K562 (cell line): ENCODE results near the gene CYSRT1. TPM values are rescaled to one million over a fixed set of nuclear protein-coding genes. Genes with fewer than 3 reads are reported as not detected.

Experiments
- ATF1 ChIP-seq, 2 experiments: fragments of 450-650 bp in 1 of 2; IDR thresholded peaks; 2 replicates each; pipeline ENCODE4 v1.6.1; 2016; ENCODE audit warnings: missing compliant biosample characterization in 1 of 2, missing genetic modification characterization in 1 of 2
- CBFB ChIP-seq: sonication (generic); formaldehyde crosslinking; IDR thresholded peaks from 2 replicates; pipeline ENCODE4 v1.4.0; 2020; ENCODE audit warnings: mild to moderate bottlenecking, missing genetic modification reagents
- CHD1 ChIP-seq: fragments of 200-600 bp; sonication (generic); IDR thresholded peaks from one replicate; pipeline ENCODE4 v1.6.1; 2012; ENCODE audit warnings: mild to moderate bottlenecking, moderate library complexity, low read length, inconsistent platforms
- CREB3L1 ChIP-seq: fragments of 450-650 bp; IDR thresholded peaks from 2 replicates; pipeline ENCODE4 v1.6.1; 2014; ENCODE audit warnings: low read depth, mild to moderate bottlenecking, moderate library complexity, borderline replicate concordance
- CTBP1 ChIP-seq: fragments of 450-650 bp; IDR thresholded peaks from 2 replicates; pipeline ENCODE4 v1.6.1; 2016; ENCODE audit warnings: borderline replicate concordance
- E2F5 ChIP-seq: sonication (generic); formaldehyde crosslinking; IDR thresholded peaks from 2 replicates; pipeline ENCODE4 v1.8.0; 2022; ENCODE audit warnings: mild to moderate bottlenecking, missing genetic modification reagents
- ETV5 ChIP-seq: sonication (generic); formaldehyde crosslinking; IDR thresholded peaks from 2 replicates; pipeline ENCODE4 v1.4.0; 2020; ENCODE audit warnings: low read depth, mild to moderate bottlenecking, missing genetic modification reagents
- EWSR1 ChIP-seq: fragments of 450-650 bp; IDR thresholded peaks from 2 replicates; pipeline ENCODE4 v1.6.1; 2018; ENCODE audit warnings: borderline replicate concordance, mild to moderate bottlenecking, low read depth, moderate library complexity; ENCODE audit not compliant: partially characterized antibody
- GTF2F1 ChIP-seq: IDR thresholded peaks from 2 replicates; pipeline ENCODE4 v1.6.1; 2011; ENCODE audit warnings: low read depth, low read length, improper control_type of control experiment
- KAT2B ChIP-seq: IDR thresholded peaks from one replicate; pipeline ENCODE4 v1.6.1; 2012; ENCODE audit warnings: low read depth, mild to moderate bottlenecking, control low read depth, inconsistent platforms, low read length, moderate library complexity
- MTA3 ChIP-seq: fragments of 450-650 bp; formaldehyde crosslinking; IDR thresholded peaks from 2 replicates; pipeline ENCODE4 v1.6.1; 2017; ENCODE audit warnings: mild to moderate bottlenecking, borderline replicate concordance
- NRF1 ChIP-seq, 2 experiments: fragments of 450-650 bp; IDR thresholded peaks in 1 of 2; conservative IDR thresholded peaks in 1 of 2; 2 replicates each; pipeline ENCODE4 v1.6.1; 2014; ENCODE audit warnings: mild to moderate bottlenecking in 2 of 2
- PHB ChIP-seq: fragments of 250-450 bp; sonication (Bioruptor Pico); IDR thresholded peaks from 2 replicates; pipeline ENCODE4 v1.5.0; 2021
- PHF8 ChIP-seq: fragments of 200-600 bp; sonication (generic); IDR thresholded peaks from 2 replicates; pipeline ENCODE4 v1.6.1; 2012; ENCODE audit warnings: mixed run types, mild to moderate bottlenecking, inconsistent platforms, low read length, moderate library complexity, borderline replicate concordance
- POLR2B ChIP-seq: fragments of 450-650 bp; IDR thresholded peaks from 2 replicates; pipeline ENCODE4 v1.6.1; 2018; ENCODE audit warnings: low read depth; ENCODE audit not compliant: partially characterized antibody
- RB1 ChIP-seq: fragments of 450-650 bp; IDR thresholded peaks from 2 replicates; pipeline ENCODE4 v1.6.1; 2017; ENCODE audit warnings: low read depth, mild to moderate bottlenecking
- RBM17 ChIP-seq: fragments of 200-400 bp; formaldehyde crosslinking; IDR thresholded peaks from 2 replicates; pipeline ENCODE4 v1.6.1; 2017; ENCODE audit warnings: low read depth, mild to moderate bottlenecking, low read length, borderline replicate concordance
- SAFB2 ChIP-seq: fragments of 200-400 bp; formaldehyde crosslinking; IDR thresholded peaks from 2 replicates; pipeline ENCODE4 v1.6.1; 2018; ENCODE audit warnings: borderline replicate concordance, low read length, low read depth, moderate library complexity; ENCODE audit not compliant: severe bottlenecking
- SP2 ChIP-seq: IDR thresholded peaks from 2 replicates; pipeline ENCODE4 v1.6.1; 2011; ENCODE audit warnings: mild to moderate bottlenecking, low read depth, low read length, moderate library complexity; ENCODE audit not compliant: poor library complexity, severe bottlenecking; ENCODE audit errors: extremely low read depth
- TAF1 ChIP-seq: IDR thresholded peaks from 2 replicates; pipeline ENCODE4 v1.6.1; 2011; ENCODE audit warnings: mild to moderate bottlenecking, low read length, moderate library complexity; ENCODE audit not compliant: insufficient read depth, control insufficient read depth, severe bottlenecking; ENCODE audit errors: extremely low read depth
- ZBTB7A ChIP-seq: IDR thresholded peaks from 2 replicates; pipeline ENCODE4 v1.6.1; 2011; ENCODE audit warnings: low read depth, mild to moderate bottlenecking, low read length, moderate library complexity, borderline replicate concordance; ENCODE audit not compliant: control insufficient read depth
- ZBTB9 ChIP-seq: fragments of 450-650 bp; formaldehyde crosslinking; IDR thresholded peaks from 2 replicates; pipeline ENCODE4 v1.4.0; 2020; ENCODE audit warnings: mild to moderate bottlenecking, moderate library complexity
- polyA plus RNA-seq, 8 experiments: library from polyadenylated mRNA; depleted of rRNA in 4 of 8; stranded (reverse) in 5 of 8; unstranded in 3 of 8; fragments of >200 nt; fragmentation: Nextera tagmentation in 2 of 8; fragmentation: Illumina TruSeq in 1 of 8; extraction: Ambion mirVana in 2 of 8; extraction: Trizol in 1 of 8; gene quantifications; 2 replicates each; pipeline versions ENCODE4 v1.2.1 to v1.2.3, GENCODE V29; 2011 to 2014; ENCODE audit warnings: inconsistent platforms in 1 of 8, missing spikeins in 1 of 8
- total RNA-seq, 7 experiments: library from RNA; depleted of rRNA in 6 of 7; stranded (reverse); fragments of >200 nt in 6 of 7; fragmentation: Illumina TruSeq in 2 of 7; extraction: Trizol in 2 of 7; gene quantifications; 2 replicates each; pipeline versions ENCODE4 v1.2.1 to v1.2.3, GENCODE V29; 2011 to 2021; ENCODE audit warnings: low replicate concordance in 1 of 7

CYSRT1 gene
- total and polyA plus RNA-seq, 9 of the 15 experiments (the other 6 are each of a cell fraction or from before 2014, with no cell fraction given) = 0.04 to 1.4 (median 0.42) TPM; not detected in 3

- 0 out of 2 replicates have a peak, but pooled peaks have one; percentile 22 for TF ChIP-seq PHB
- no peak for TF ChIP-seq RBM17
- TF ChIP-seq CREB3L1 = peak; percentile 49; the same call in 1 of the 2 replicates
- TF ChIP-seq CTBP1 = peak; percentile 44
- 0 out of 2 replicates have a peak, but pooled peaks have one; percentile 46 for TF ChIP-seq GTF2F1
- peak; percentile 56 for TF ChIP-seq SP2
- peak; percentile 67; the same call in 1 of the 2 replicates for TF ChIP-seq ZBTB9
- TF ChIP-seq CBFB (CRISPR knock-in tag) = no peak
- peak; percentile 42; the same call in 1 of the 2 replicates for TF ChIP-seq RB1
- TF ChIP-seq EWSR1 = no peak
- peak; percentile 90 for TF ChIP-seq PHF8
- no peak for TF ChIP-seq E2F5
- no peak for TF ChIP-seq KAT2B
- TF ChIP-seq CHD1 = peak; percentile 64
- TF ChIP-seq SAFB2 = no peak
- peak; percentile 97 for TF ChIP-seq NRF1 (conservative IDR thresholded peaks at IDR 0.05 in 1 of 2, IDR thresholded peaks at IDR 0.05 in 1 of 2)
- 0 out of 2 replicates have a peak, but pooled peaks have one; percentile 27 for TF ChIP-seq ETV5 (CRISPR knock-in tag)
- no peak for TF ChIP-seq ATF1 (CRISPR knock-in tag; IDR thresholded peaks at IDR 0.05)
- peak; percentile 50 for TF ChIP-seq ATF1 (tag; IDR thresholded peaks at IDR 0.05)
- TF ChIP-seq TAF1 = peak; percentile 62
- peak; percentile 50 for TF ChIP-seq ZBTB7A
- peak; percentile 65; the same call in 1 of the 2 replicates for TF ChIP-seq MTA3
- TF ChIP-seq POLR2B = peak; percentile 84
Observed at GRCh38 chr9:137223078-137223970, 1.6 kb upstream of the CYSRT1 start (continued).
